Endothelial cell (in vitro differentiated cells): Measurements from ENCODE around the gene MID1. TPM values are rescaled to one million over a fixed set of nuclear protein-coding genes. Genes with fewer than 3 reads are reported as not detected.

Experiments
- DNase-seq: peaks from one replicate; pipeline ENCODE4 v3.0.0; 2021; ENCODE audit warnings: low spot score
- H3K27ac Mint-ChIP-seq: one replicate; pipeline ENCODE4 v1.8.0; 2021; ENCODE audit warnings: mixed read lengths, inconsistent platforms; ENCODE audit not compliant: unreplicated experiment
- H3K27me3 Mint-ChIP-seq: one replicate; pipeline ENCODE4 v1.8.0; 2021; ENCODE audit warnings: mild to moderate bottlenecking, moderate library complexity, mixed read lengths, inconsistent platforms; ENCODE audit not compliant: unreplicated experiment
- H3K36me3 Mint-ChIP-seq: one replicate; pipeline ENCODE4 v1.8.0; 2021; ENCODE audit warnings: mild to moderate bottlenecking, low read depth, mixed read lengths, inconsistent platforms; ENCODE audit not compliant: unreplicated experiment
- H3K4me1 Mint-ChIP-seq: one replicate; pipeline ENCODE4 v1.8.0; 2021; ENCODE audit warnings: mild to moderate bottlenecking, mixed read lengths, inconsistent platforms; ENCODE audit not compliant: unreplicated experiment
- H3K4me3 Mint-ChIP-seq: one replicate; pipeline ENCODE4 v1.8.0; 2021; ENCODE audit warnings: mild to moderate bottlenecking, mixed read lengths, inconsistent platforms; ENCODE audit not compliant: unreplicated experiment
- H3K9me3 Mint-ChIP-seq: one replicate; pipeline ENCODE4 v1.8.0; 2021; ENCODE audit warnings: mixed read lengths, inconsistent platforms; ENCODE audit not compliant: unreplicated experiment
- CTCF ChIP-seq: fragments of 200-600 bp; sonication (generic); IDR thresholded peaks from one replicate; pipeline ENCODE4 v1.5.0; 2021; ENCODE audit warnings: antibody characterized with exemption; ENCODE audit not compliant: unreplicated experiment
- total RNA-seq: library from RNA; stranded (reverse); fragmentation: NEBNext Ultra II Directional; extraction: Animal tissue kit (Norgen Biotek cat#: 25700); gene quantifications from one replicate; pipeline ENCODE4 v1.2.1, GENCODE V29; 2021; ENCODE audit not compliant: unreplicated experiment

The MID1 gene
- total RNA-seq, 1 donor from 2014 or later: 61.8 TPM

- no peaks in the 10 kb centered on the region for H3K27me3 Mint-ChIP-seq
- H3K9me3 Mint-ChIP-seq: no peaks in the 10 kb centered on the region
- no peak overlapping the region for H3K27ac Mint-ChIP-seq
- peaks cover 3% of the 10 kb centered on the region for H3K4me1 Mint-ChIP-seq
- no peak for DNase-seq
- H3K4me3 Mint-ChIP-seq: no peak overlapping the region
- TF ChIP-seq CTCF: no peak
- peaks cover 5% of the 10 kb centered on the region for H3K36me3 Mint-ChIP-seq
Measured at GRCh38 chrX:10501611-10502010, 118.8 kb downstream of the MID1 start.

GRCh38 chrX:10496345-10496965, 123.9 kb downstream of the MID1 start:
- Mint-ChIP-seq H3K4me3 (no peak overlapping the region), H3K4me1 (peaks cover 10% of the 10 kb centered on the region), H3K27ac (no peak overlapping the region), H3K9me3 (no peaks in the 10 kb centered on the region), H3K36me3 (peaks cover 7% of the 10 kb centered on the region), H3K27me3 (peaks cover 2% of the 10 kb centered on the region)
- no peak for DNase-seq
- no peak for TF ChIP-seq CTCF

GRCh38 chrX:10495677-10496076, 124.7 kb downstream of the MID1 start:
- Mint-ChIP-seq H3K4me1 (peaks cover 10% of the 10 kb centered on the region), H3K36me3 (peaks cover 7% of the 10 kb centered on the region), H3K27me3 (peaks cover 2% of the 10 kb centered on the region), H3K4me3 (no peak overlapping the region), H3K27ac (no peak overlapping the region), H3K9me3 (no peaks in the 10 kb centered on the region)
- TF ChIP-seq CTCF: no peak
- no peak for DNase-seq

GRCh38 chrX:10492250-10492649, 128.1 kb downstream of the MID1 start:
- no peak for DNase-seq
- Mint-ChIP-seq H3K36me3 (peaks cover 7% of the 10 kb centered on the region), H3K4me3 (no peak overlapping the region), H3K27me3 (peaks cover 2% of the 10 kb centered on the region), H3K9me3 (no peaks in the 10 kb centered on the region), H3K4me1 (peaks cover 10% of the 10 kb centered on the region), H3K27ac (no peak overlapping the region)
- no peak for TF ChIP-seq CTCF

GRCh38 chrX:10486373-10486772, 134.0 kb downstream of the MID1 start:
- Mint-ChIP-seq H3K27ac (no peak overlapping the region), H3K27me3 (no peaks in the 10 kb centered on the region)

More at GRCh38 chrX:10486373-10486772, 134.0 kb downstream of the MID1 start:
- peaks cover 16% of the 10 kb centered on the region for H3K4me1 Mint-ChIP-seq
- DNase-seq: no peak
- H3K4me3 Mint-ChIP-seq: no peak overlapping the region
- no peak for TF ChIP-seq CTCF
- peaks cover 5% of the 10 kb centered on the region for H3K36me3 Mint-ChIP-seq
- H3K9me3 Mint-ChIP-seq: no peaks in the 10 kb centered on the region
